B cell (primary cell): ENCODE data around the gene PTPN5.

ENCODE experiments used
- EZH2 ChIP-seq: IDR thresholded peaks from 2 replicates; pipeline ENCODE4 v1.6.1; 2012; ENCODE audit warnings: borderline replicate concordance, low read depth, mild to moderate bottlenecking, moderate library complexity, low read length; ENCODE audit not compliant: insufficient read depth, poor library complexity, severe bottlenecking
- TF ChIP-seq, protein P1 (sequence below): fragments of 200-600 bp; IDR thresholded peaks from one replicate; pipeline ENCODE4 v1.8.0; 2022; ENCODE audit warnings: antibody characterized with exemption, mild to moderate bottlenecking

DNA sequence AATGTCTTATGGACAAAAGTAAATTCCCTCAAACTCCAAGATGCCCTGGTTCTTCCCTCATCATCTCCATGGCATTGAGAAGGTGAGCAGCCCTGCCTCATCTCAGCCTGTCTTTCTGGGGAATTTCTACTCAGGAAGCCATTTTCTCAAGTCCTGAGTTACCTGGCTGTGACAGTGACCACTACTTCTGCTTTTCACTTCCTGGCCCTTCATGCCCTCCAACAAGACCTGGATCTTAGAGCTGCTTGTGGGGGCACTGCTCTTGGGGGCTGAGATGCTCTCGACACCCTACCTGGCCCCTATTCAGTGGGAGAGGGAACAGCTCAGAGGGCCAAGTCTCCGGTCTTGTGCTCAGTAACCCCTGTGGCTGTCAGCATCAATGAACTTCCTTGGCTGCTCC lies 60.2 kb downstream of the PTPN5 start:
- TF ChIP-seq, protein P1, sequence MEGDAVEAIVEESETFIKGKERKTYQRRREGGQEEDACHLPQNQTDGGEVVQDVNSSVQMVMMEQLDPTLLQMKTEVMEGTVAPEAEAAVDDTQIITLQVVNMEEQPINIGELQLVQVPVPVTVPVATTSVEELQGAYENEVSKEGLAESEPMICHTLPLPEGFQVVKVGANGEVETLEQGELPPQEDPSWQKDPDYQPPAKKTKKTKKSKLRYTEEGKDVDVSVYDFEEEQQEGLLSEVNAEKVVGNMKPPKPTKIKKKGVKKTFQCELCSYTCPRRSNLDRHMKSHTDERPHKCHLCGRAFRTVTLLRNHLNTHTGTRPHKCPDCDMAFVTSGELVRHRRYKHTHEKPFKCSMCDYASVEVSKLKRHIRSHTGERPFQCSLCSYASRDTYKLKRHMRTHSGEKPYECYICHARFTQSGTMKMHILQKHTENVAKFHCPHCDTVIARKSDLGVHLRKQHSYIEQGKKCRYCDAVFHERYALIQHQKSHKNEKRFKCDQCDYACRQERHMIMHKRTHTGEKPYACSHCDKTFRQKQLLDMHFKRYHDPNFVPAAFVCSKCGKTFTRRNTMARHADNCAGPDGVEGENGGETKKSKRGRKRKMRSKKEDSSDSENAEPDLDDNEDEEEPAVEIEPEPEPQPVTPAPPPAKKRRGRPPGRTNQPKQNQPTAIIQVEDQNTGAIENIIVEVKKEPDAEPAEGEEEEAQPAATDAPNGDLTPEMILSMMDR: no peak
- no peak for TF ChIP-seq EZH2
